IPS-NIHi7 (cell line): ENCODE data around the gene JMJD1C.
"Not testable (repeated sequence)": the region's sequence is repeated elsewhere in the genome, so short reads cannot be mapped to it uniquely, and the experiment has no call there.

ENCODE experiments used
- DNase-seq: peaks from one replicate; pipeline ENCODE4 v3.0.0; 2012; ENCODE audit warnings: mixed read lengths; ENCODE audit errors: extremely low spot score

Gene JMJD1C

DNA sequence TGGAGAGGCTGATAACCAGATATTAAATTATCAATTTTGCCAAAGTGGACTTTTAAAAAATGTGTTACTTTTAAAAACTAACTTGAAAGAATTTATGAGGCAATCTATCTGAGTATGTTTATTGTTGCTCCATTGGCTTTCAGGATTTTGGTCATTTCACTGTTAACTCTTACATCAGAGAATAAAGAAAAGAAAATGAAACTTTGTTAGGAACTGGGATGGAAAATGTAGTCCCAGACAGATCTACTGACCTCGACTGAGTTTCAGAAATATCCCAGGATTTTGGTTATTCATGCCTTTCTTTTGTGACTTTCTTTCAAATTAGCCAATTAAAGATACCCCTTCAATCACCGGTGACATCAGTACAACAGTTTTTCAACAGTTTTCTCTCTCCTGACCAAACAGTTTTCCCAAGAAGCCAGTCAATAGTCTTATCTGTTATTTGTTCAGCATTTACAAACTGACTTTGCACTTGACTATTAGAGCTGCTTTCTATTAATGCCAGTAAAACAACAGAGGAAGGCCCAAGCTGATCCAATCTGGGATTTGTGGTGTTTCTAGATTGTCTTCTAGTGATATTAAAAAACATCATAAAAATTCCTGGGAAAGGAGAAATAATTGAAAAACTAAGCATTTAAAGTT, 296.8 kb downstream of the JMJD1C start:
- DNase-seq: no peak

DNA sequence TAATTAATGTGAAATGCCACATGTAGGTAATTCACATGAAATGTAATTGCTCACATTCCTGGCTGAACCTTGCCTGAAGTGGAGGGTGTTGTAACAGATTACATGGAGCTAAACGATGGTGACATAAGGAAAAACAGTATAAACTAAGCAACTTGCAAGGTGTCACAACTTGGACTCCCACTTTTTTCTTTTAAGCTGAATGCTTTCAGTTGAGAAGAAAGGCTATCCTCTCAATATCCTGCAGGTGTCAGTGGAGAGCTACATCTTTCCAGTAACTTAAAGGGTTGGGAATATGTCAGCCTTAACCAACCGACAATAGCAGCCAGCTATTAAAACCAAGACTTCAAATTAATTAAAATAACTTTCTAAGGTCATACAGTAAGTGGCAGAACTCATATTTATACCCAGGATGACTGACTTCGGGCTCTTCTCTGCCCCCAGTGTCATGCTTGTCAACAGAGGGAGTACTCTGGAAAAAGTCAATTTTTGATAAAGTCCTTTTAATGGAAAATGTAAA, 299.0 kb downstream of the JMJD1C start:
- DNase-seq: peak; percentile 45

DNA sequence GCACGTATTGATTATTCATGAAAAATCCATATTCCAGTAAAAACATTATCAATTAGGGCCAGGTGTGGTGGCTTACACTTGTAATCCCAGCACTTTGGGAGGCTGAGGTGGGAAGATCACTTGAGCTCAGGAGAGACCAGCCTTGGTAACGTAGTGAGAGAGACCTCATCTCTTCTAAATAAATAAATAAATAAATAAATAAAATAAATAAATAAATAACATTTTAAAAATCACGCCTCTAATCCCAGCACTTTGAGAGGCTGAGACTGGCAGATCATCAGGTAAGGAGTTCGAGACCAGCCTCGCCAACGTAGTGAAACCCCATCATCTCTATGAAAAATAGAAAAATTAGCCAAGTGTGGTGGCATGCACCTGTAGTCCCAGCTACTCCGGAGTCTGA, 300.5 kb downstream of the JMJD1C start:
- DNase-seq: no peak

DNA sequence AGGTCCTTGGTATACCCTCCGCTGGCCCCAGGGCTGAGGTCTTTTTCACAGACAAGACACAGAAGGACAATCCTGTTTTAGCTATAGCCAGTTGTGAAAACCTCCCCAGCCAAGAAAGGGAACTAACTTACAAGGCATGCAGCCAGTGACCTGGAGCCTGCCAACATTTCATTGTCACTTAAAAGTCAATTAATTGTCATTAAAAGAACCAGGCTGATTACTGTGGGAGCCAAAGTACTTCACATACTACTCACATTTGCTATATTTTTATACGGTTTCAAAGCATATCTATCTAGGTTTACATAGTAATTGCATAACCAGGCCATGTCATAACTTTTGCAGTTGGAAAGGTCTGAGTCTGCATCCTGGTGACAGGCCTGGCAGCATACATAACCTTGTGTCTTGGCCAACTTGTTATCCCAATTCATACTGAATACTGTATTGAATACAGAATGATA, 301.6 kb downstream of the JMJD1C start:
- DNase-seq: no peak

DNA sequence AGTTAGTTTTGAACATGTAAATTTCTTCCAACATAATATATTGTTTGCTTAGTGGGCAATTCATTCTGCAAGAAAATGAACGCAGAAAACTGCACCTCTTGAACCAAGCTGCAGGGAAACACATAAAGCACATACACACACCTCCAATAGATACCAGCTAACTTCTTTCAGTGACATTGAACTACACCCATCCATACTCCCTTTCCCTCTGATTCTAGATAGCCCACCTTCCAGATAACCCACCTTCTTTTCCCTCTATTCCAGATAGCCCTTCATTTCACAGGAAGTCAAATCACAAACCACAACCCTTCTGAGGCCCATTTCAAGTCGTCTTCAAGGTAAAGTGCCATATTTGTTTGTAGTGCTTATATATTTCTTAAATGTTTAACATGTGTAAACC, 304.2 kb downstream of the JMJD1C start:
- no peak for DNase-seq

DNA sequence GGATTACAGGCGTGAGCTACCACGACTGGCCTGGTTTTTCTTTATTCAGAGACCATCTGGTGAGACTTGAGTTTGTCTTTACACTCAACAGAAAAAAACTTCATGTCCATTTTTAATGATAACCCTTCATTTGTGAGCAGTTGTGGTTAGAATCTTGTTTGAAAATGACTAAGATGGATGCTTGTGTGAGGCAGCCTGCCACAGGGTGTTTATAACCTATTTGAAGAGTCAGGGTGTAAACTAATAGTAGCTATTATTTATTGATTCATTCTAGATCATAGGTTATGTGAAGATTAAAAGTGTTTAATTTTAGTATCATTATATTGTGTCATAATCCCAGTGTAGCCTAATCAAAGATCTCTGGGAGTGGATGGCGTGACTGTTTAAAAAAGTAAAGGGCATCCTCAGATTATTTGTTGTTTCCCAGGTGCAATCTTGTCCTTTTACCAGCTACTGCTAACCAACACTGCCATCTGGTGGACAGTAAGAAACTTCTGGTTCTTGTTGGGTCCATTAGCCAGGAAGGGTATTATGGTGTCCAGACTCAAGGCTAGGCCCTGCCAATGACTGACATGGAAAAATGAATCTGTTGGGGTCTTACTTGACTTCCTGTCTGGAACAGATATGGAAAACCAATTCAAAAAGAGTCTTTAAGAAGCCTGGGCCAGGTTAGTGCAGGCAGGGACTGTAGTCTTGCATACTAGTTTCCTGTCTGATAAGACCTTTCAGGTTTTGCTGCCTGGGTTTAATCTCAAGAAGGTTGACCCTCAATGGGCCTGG, 307.7 kb downstream of the JMJD1C start:
- DNase-seq: peak; percentile 76

DNA sequence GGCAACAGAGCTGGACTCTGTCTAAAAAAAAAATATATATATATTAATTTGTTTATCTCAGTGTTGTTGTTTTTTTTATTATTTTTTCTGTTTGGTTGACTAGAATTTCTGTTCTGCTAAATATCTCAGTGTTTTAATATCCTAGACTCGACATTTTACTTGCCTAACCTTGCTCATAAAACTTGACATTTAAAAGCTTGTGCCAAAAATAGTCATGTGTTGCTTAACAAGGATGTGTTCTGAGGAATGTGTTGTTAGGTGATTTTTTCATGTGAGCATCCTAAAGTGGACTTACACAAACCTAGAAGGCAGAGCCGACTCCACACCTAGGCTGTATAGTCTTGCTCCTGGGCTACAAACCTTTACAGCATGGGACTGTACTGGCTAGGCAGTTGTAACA, 309.5 kb downstream of the JMJD1C start:
- DNase-seq: no peak

DNA sequence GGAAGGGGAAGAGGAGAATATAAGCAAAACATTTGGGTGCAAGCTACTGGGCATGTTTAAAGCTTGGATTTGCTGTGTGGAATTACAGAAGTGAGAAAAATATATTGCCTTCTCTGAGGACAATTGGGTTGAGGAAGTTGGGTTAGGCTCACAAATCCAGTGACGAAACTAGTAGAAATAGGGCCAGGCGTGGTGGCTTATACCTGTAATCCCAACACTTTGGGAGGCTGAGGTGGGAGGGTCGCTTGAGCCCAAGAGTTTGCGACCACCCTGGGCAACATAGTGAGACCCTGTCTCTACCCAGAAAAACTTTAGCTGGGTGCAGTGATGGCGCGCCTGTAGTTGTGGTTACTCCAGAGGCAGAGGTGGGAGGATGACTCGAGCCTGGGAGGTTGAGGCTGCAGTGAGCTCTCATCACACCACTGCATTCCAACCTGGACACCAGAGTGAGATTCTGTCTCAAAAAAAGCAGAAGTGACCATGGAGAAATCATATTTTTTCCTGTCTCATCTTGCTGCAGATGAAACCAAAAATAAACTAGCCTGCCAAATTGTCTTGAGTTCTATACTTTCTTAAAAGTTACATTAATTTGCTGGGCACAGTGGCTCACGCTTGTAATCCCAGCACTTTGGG, 310.3 kb downstream of the JMJD1C start:
- DNase-seq: no peak

DNA sequence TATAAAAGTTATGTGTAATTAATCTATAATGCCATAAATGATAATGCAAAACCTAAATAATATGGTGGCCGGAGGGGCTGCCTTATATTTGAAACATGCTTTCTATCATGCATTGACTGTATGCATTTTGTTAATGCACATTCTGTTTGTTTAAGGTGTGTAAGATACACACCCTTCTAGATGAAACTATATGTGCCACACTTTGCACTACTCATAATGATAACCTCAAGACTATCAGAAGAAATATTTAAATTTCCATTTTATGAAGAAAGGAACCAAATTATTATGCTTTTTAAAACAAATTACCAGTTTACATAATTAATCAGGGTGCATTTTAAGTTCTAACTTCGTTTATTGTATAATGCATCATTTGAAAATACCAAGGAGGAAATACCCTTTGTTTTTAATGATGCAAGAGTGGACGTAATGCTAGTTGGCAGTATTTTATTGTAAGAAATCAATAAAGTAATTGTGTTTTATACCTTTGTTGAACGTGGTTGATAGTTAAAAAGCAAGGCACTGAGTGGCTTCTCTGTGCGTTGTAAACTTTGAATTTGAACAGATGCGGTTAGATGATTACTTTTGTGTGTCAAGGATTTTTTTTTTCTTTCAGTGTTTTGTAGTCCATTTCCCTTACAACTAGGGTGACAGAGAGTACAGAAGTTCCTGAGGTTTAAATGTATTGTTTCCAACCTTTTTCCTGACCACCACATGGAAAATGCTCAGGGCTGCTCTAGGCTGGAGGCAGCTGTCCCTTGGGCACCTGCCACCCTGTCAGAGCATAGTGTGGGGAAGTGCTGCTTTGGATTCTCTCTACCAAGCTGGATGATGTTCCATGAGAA, 311.0 kb downstream of the JMJD1C start:
- no peak for DNase-seq

DNA sequence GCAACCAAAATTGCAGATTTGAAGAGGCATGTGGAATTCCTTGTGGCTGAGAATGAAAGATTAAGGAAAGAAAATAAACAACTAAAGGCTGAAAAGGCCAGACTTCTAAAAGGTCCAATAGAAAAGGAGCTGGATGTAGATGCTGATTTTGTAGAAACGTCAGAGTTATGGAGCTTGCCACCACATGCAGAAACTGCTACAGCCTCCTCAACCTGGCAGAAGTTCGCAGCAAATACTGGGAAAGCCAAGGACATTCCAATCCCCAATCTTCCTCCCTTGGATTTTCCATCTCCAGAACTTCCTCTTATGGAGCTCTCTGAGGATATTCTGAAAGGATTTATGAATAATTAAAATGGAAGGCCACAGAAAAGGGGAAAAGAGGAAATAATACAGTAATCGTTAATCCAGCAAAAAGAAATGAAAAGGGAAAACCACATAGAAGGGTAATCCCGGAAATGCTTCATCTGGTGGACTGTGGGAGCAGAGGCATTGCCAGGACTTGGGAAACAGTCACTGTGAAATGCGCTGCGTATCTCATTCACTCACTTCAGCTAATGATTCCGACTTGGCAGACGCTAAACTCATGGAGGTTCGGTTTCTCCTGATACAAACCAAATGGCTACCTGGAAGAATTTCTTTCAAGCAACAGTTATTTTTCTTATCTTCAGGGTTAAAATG, 311.8 kb downstream of the JMJD1C start:
- not testable (repeated sequence) for DNase-seq

DNA sequence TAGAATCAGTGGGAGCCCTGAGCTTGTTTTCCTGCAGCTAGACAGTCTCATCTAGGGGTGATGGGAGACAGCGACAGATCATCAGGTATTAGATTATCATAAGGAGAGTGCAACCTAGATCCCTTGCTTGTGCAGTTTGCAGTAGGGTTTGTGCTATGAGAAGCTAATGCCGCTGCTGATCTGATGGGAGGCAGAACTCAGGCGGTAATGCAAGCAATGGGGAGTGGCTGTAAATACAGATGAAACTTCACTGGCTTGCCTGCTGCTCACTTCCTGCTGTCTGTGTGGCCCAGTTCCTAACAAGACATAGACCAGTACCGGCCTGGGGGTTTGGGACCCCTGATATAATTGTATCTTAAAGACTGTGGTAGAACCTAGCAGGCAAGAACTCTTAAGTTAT, 315.0 kb downstream of the JMJD1C start:
- DNase-seq: no peak

DNA sequence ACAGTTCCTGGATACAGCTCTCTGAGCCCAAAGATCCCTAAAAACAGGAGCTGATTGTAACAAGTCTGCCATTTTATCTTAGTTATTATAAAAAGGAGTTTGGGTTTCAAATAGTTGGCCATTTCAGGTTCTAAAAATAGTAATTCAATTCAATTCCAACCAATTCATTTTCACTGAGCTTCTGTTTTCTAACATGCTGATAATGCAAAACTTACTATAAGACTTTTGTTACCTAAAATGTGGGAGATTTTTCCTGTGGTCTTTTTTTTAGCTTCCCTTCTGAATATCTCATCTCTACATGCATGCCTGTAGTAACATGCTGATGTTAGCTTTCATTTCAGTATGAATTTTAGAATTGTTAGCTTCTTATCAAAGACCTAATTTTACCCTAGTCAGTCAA, 319.3 kb downstream of the JMJD1C start:
- DNase-seq: no peak

DNA sequence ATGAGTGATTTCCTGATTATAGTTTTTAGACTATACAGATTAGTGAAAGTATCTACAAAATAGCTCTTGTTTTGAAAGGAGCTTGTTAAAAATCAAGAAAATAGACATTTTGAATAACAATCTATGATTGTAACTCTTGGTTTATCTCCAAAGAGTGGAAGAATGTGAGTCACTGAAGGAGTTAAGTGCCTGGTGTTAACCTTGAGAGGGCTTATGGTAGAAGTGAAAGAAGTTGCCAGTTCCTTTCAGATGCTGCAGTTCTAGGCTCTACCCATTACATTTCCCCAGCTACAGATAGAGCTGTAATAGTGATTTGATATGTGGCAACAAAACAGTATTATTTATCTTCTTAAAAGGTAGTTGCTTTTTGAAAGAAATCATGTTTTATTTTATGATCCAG, 320.0 kb downstream of the JMJD1C start:
- DNase-seq: no peak

DNA sequence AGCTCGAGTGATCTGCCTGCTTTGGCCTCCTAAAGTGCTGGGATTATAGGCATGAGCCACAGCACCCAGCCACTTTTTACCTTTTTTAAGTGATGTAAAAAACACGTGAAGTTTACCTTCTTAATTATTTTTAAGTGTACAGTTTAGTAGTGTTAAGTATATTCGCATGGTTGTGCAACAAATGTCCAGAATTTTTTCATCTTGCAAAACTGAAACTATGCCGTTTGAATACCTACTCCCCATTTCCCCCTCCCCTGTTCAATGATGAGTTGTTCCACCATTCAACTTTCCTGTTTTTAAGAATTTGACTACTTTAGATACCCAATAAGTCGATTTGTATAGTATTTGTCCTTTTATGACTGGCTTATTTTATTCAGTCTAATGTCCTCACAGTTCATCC, 321.8 kb downstream of the JMJD1C start:
- DNase-seq: no peak

DNA sequence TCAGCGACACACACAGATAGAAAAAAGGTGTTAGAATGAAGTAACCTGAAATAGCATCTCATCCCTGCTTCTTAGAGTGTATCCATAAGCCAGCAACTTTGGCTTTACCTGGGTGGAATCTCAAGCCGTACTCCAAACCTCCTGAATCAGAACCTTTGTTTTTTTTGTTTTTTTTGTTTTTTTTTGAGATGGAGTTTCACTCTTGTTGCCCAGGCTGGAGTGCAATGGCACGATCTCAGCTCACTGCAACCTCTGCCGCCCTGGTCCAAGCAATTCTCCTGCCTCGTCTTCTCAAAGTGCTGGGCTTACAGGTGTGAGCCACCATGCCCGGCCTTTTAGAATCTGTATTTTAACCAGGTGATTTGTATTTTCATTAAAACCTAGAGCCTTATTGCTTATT, 323.6 kb downstream of the JMJD1C start:
- no peak for DNase-seq

DNA sequence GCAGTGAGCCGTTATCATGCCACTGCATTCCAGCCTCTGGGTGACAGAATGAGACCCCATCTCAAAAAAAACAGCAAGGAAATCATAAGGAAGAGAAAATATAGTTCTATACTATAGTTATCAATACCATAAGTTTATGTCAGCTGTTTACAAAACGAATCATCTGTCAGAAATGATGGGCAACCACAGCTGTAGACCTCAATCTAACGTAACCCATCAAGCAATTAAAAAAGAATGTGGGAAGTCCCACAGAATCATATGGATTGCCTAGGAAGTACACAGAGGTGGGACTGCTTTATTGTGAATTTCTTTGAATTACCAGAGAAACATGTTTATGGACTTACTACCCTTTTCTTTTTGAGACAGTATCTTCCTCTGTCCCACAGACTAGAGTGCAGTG, 325.7 kb downstream of the JMJD1C start:
- no peak for DNase-seq

DNA sequence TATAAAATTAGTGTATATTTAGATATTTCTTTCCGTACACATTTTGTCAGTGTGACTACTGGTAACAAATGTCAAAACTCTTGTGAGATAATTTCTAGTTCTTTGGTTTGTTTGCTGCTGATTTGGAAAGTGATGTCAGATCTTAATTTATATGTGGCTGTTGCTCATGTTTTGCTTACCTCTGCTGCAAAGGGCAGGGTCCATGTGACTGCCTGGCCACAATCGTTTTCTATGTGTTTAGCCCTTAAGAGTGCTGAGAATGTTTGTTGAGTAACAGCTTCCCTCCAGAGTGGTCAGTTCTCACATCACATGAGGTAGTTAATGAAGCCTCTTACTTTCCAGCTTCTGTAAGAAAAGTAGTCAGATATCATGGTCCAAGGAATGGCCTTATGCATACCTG, 328.5 kb downstream of the JMJD1C start:
- no peak for DNase-seq

DNA sequence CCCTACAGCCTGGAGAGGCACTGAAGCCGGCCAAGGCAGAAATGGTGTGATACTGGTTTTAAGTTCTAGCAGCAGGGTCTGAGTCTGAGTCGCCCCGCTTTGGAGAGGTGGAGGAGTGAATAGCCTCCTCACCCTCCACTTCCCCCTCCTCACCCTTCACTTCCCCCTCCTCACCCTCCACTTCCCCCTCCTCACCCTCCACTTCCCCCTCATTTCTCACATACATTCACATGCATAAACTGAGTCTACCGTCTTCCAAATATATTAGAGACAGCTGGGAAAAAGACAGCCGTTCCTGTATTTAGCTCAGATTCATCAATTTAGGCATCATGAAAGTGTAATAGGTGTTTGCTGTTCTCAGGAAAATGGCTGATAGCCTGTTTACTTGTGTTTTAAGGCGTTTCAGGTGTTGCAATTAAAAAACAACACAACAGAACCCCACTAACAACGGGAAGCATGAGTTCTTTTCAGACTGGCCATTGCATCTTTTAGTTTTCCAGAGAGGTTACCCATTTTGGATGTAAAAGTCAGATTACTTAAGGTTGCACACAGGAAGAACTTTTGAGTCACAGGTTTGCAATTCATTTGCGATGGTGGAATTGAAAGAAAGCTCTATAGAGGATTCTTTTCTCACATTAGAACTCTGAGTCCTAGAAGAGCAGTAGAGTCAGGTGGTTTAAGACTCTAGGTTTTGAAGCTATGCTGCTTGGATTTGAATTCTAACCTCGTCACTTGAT, 331.8 kb downstream of the JMJD1C start:
- DNase-seq: no peak

DNA sequence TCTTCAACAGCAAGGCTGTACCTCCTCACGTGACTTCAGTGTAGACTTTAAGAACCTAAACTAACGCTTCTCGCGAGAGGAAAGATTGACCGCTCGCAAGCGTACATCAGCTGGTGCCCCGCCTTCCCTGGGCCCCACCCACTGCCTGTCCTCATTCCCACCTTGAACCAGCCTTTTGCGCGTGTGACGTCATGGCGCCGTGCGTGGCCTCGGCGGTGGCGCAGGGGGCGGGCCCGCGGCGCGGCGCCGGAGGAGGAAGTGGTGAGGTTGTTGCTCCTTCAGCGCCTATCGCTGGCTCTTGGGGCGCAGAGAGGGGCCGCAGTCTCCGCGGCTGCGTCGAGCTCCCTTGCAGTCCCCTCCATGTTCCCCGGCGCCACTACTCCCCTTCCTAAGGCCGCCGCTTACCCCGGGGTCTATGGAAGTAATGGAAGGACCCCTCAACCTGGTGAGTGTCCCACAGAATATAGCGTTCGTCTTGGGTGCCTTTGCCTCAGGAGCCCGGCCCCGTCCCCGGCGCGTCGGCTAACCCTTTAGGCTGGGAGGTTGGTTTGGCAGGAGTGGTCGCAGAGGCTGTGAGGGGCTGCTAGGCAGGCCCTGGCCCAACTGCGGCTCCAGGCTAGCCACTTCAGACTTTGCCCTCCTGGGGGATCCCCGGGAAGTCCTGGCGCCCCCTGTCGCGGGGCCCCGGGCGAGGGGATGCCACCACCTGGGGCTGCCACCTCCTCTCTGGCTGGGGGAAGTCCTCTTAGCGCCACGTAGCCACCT, 332.5 kb downstream of the JMJD1C start, which contains the start of gene NRBF2:
TSS of gene NRBF2 (plus strand) at position 273 of the 765 bp plus-strand sequence. CDS start at position 416, 143 bp downstream.
- DNase-seq: peak; percentile 94

DNA sequence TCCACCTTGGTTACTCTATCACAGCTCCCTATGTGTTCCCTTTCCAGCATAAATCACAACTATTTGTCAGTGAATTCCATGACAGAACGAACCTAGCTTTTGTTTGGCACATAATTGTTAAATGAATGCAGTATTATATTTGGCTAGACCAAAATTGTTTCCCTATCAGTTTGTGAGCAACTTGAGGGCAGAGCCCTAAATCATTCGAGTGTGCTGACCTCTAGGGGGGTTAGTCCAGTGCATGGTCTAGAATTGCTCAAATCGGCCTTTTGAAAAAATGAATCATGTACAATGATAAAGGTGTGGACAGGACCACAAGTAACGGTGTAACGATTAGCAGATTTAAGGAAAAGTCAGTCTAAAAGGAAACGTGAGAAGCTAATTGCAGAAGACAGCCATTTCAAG, 333.1 kb downstream of the JMJD1C start:
- DNase-seq: no peak
